Measurements from ENCODE around the gene MAP4K4.

GRCh38 chr2:101868525-101868924 lies 171.0 kb downstream of the MAP4K4 start:
- TF ChIP-seq, protein P1, sequence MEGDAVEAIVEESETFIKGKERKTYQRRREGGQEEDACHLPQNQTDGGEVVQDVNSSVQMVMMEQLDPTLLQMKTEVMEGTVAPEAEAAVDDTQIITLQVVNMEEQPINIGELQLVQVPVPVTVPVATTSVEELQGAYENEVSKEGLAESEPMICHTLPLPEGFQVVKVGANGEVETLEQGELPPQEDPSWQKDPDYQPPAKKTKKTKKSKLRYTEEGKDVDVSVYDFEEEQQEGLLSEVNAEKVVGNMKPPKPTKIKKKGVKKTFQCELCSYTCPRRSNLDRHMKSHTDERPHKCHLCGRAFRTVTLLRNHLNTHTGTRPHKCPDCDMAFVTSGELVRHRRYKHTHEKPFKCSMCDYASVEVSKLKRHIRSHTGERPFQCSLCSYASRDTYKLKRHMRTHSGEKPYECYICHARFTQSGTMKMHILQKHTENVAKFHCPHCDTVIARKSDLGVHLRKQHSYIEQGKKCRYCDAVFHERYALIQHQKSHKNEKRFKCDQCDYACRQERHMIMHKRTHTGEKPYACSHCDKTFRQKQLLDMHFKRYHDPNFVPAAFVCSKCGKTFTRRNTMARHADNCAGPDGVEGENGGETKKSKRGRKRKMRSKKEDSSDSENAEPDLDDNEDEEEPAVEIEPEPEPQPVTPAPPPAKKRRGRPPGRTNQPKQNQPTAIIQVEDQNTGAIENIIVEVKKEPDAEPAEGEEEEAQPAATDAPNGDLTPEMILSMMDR (optimal IDR thresholded peaks at IDR 0.05 in 1 of 3, IDR thresholded peaks at IDR 0.05 in 1 of 3, conservative IDR thresholded peaks at IDR 0.05 in 1 of 3; ENCODE audit: extremely low read depth in 1 of 3, insufficient read depth in 2 of 3, low read length in 3 of 3): no peak
- no peak for TF ChIP-seq EZH2 (IDR thresholded peaks at IDR 0.05; ENCODE audit: low read length)
